ENCODE data around the gene PVR. TPM values are rescaled to one million over a fixed set of nuclear protein-coding genes. Genes with fewer than 3 reads are reported as not detected.
A peak's percentile ranks its signal among the peaks of the same experiment; 100 is the strongest.

PVR gene
- total and polyA plus RNA-seq, 9 of the 15 experiments (the other 6 are each of a cell fraction or from before 2014, with no cell fraction given): 0.89 to 14.5 (median 9.8) TPM

DNA sequence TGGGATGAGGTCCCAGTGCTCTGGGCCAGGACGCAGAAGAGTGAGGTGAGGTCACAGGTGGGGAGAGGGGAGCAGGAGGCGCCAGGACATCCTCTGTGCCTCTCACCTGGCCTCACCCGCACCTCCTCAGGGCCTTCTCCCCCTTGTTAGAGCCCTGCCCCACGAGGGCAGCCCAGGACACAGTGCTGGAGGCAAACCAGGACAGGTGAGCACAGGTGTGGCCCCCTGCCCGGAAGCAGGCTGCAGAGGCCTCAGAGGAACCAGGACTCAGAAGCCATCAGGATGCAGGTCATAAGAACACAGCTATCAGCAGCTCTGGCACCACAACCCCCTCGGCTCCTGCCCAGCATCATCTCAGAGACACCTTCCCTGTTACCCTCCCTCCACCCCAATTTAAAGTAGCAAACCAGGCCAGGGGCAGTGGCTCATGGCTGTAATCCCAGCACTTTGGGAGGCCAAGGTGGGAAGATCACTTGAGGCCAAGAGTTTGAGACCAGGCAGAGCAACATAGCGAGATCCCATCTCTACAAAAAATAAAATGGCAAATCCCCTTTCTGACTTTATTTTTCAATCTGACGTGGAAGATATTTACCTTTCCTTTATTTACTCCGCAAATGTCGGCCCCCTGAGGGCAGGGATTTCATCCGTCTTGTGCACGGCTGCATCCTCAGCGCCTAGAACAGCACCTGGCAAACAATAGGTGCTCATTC is 54.9 kb downstream of the PVR start, which contains the start of gene CEACAM16 (continued):
- TF ChIP-seq ZNF740 (CRISPR knock-in tag; IDR thresholded peaks at IDR 0.05): no peak
- no peak for TF ChIP-seq ZNF740 (tag; IDR thresholded peaks at IDR 0.05)
- TF ChIP-seq BRF1 (IDR thresholded peaks at IDR 0.05; ENCODE audit: borderline replicate concordance, extremely low read depth, insufficient read length): no peak
- TF ChIP-seq ZNF224 (CRISPR knock-in tag; IDR thresholded peaks at IDR 0.05): no peak
- TF ChIP-seq CBFB (CRISPR knock-in tag; IDR thresholded peaks at IDR 0.05): no peak
- TF ChIP-seq ZNF217 (CRISPR knock-in tag; IDR thresholded peaks at IDR 0.05): no peak
- TF ChIP-seq ZSCAN32 (CRISPR knock-in tag; IDR thresholded peaks at IDR 0.05): no peak

GRCh38 chr19:44700547-44700946 is 56.8 kb downstream of the PVR start:
- Histone ChIP-seq H4K20me1 (replicated peaks; ENCODE audit: control insufficient read depth, insufficient read depth, low read length) (no peaks in the 10 kb centered on the region), H3K4me1 (replicated peaks in 1 of 2; ENCODE audit: control insufficient read depth in 2 of 2, insufficient read depth in 2 of 2, low read length in 2 of 2) (peaks cover 6 to 36% of the 10 kb centered on the region in 2 experiments; a peak in 4 of 5 replicates), H3K36me3 (ENCODE audit: control insufficient read depth, insufficient read depth, low read length) (no peaks in the 10 kb centered on the region), H2AFZ (ENCODE audit: low read depth, low read length) (no peak overlapping the region), H3K9me3 (replicated peaks; ENCODE audit: control insufficient read depth, insufficient read depth, low read depth, low read length) (no peaks in the 10 kb centered on the region), H3K79me2 (ENCODE audit: control insufficient read depth, insufficient read depth, low read length) (no peaks in the 10 kb centered on the region), H3K27ac (ENCODE audit: extremely low read depth, low read depth, low read length) (no peak overlapping the region), H3K27me3 (ENCODE audit: control insufficient read depth in 2 of 2, insufficient read depth in 2 of 2, low read length in 2 of 2) (no peaks in the 10 kb centered on the region), H3K9ac (ENCODE audit: insufficient read depth in 1 of 2, low read depth in 2 of 2, low read length in 2 of 2) (no peak overlapping the region), H3K9me1 (ENCODE audit: control insufficient read depth, insufficient read depth, low read length) (no peaks in the 10 kb centered on the region), H3K4me3 (no peak overlapping the region), H3K4me2 (ENCODE audit: insufficient read depth, low read length) (no peak overlapping the region)
- TF ChIP-seq RBM25 (IDR thresholded peaks at IDR 0.05; ENCODE audit: low read depth, low read length, severe bottlenecking) (peak; percentile 28), ZNF644 (tag; IDR thresholded peaks at IDR 0.05; ENCODE audit: low read depth) (no peak), KDM4B (IDR thresholded peaks at IDR 0.05; ENCODE audit: borderline replicate concordance in 2 of 2, low read depth in 1 of 2) (no peak)
- in situ Hi-C loops (cut with MboI) (no loop called here), intact Hi-C loops (cut with micrococcal nuclease) (no loop called here)
- FAIRE-seq: no peak
- BruUV-seq (replicated peaks): no TSS peak
- DNase-seq (ENCODE audit: extremely low read depth in 1 of 4, low spot score in 3 of 4): no peak
- POLR2A ChIA-PET: interaction anchor here (0.7 to 1.3 kb wide), 2 partner anchors 12 to 148 kb away, joined by 3 read pairs; no protein-coding TSS in a partner anchor
- WGBS (ENCODE audit: insufficient coverage, low coverage, missing lambda C conversion rate): 80% methylated on average over 5 of the region's 5 CpGs
- no peak for ATAC-seq
- CTCF ChIA-PET (ENCODE audit: low intra/inter-chr PET ratio): no interaction called here
